K562 (cell line): ENCODE results near the gene POLA1. TPM values are rescaled to one million over a fixed set of nuclear protein-coding genes. Genes with fewer than 3 reads are reported as not detected.

ENCODE experiments used
- ATAC-seq: fragments of 200-7000 bp; cut with Tn5 transposase; 3 replicates; pipeline ENCODE4 v1.9.1; 2020; ENCODE audit warnings: moderate library complexity
- BruUV-seq: library from RNA; stranded (reverse); fragments of 400-500 nt; replicated peaks from 2 replicates; lab custom pipeline; 2021; lab: Mats Ljungman, UMichigan
- CTCF ChIA-PET: fragments of 300-600 bp; formaldehyde crosslinking; extraction: SDS; loops from one replicate; lab custom pipeline; 2021; ENCODE audit warnings: low intra/inter-chr PET ratio; lab: Yijun Ruan, JAX
- POLR2A ChIA-PET: fragments of 300-600, 350-650 bp; sonication (Branson Sonifier 250); formaldehyde crosslinking; extraction: SDS; loops from one replicate; lab custom pipeline; 2021; ENCODE audit warnings: antibody characterized with exemption, inconsistent platforms; lab: Yijun Ruan, JAX
- DNase-seq, 4 experiments: peaks; one replicate each; pipeline versions ENCODE4 v3.0.0 to v3.0.0-alpha.2; 2011 to 2018; ENCODE audit warnings: low spot score in 3 of 4, mixed read lengths in 3 of 4; ENCODE audit errors: extremely low read depth in 1 of 4
- FAIRE-seq: peaks from 2 replicates; lab custom pipeline; 2011; peaks lifted over from hg19 to GRCh38; lab: Jason Lieb, UNC
- H2AFZ ChIP-seq: 2 replicates; pipeline ENCODE4 v1.6.0; 2011; ENCODE audit warnings: low read depth, low read length, control low read depth, inconsistent platforms
- H3K27ac ChIP-seq: fragments of 200-600 bp; 3 replicates; pipeline ENCODE4 v1.8.0; 2011; ENCODE audit warnings: low read depth, mild to moderate bottlenecking, control low read depth, inconsistent platforms, low read length, moderate library complexity, mixed read lengths; ENCODE audit errors: extremely low read depth
- H3K27me3 ChIP-seq, 2 experiments: fragments of 300-600 bp in 1 of 2; 2 replicates in 1 of 2; 3 replicates in 1 of 2; pipeline versions ENCODE4 v1.6.0 to v1.8.0; 2011; ENCODE audit warnings: inconsistent platforms in 2 of 2, low read length in 2 of 2, mild to moderate bottlenecking in 1 of 2, mixed read lengths in 1 of 2, moderate library complexity in 1 of 2; ENCODE audit not compliant: control insufficient read depth in 2 of 2, insufficient read depth in 2 of 2
- H3K36me3 ChIP-seq: fragments of 300-600 bp; 3 replicates; pipeline ENCODE4 v1.8.0; 2011; ENCODE audit warnings: mild to moderate bottlenecking, low read length, inconsistent platforms; ENCODE audit not compliant: control insufficient read depth, insufficient read depth
- H3K4me1 ChIP-seq, 2 experiments: fragments of 200-600 bp in 1 of 2; replicated peaks in 1 of 2; 2 replicates in 1 of 2; 3 replicates in 1 of 2; pipeline versions ENCODE4 v1.5.1 to v1.8.0; 2011; ENCODE audit warnings: inconsistent platforms in 2 of 2, low read length in 2 of 2, mild to moderate bottlenecking in 1 of 2, mixed read lengths in 1 of 2, moderate library complexity in 1 of 2; ENCODE audit not compliant: control insufficient read depth in 2 of 2, insufficient read depth in 2 of 2
- H3K4me2 ChIP-seq: 2 replicates; pipeline ENCODE4 v1.6.1; 2011; ENCODE audit warnings: low read length, control low read depth, inconsistent platforms, mixed read lengths; ENCODE audit not compliant: insufficient read depth
- H3K4me3 ChIP-seq: fragments of 200-600 bp; sonication (generic), shearing (Covaris generic); 2 replicates; pipeline ENCODE4 v1.5.1; 2016; ENCODE audit warnings: control low read depth, inconsistent platforms
- H3K79me2 ChIP-seq: fragments of 200-600 bp; 3 replicates; pipeline ENCODE4 v1.8.0; 2011; ENCODE audit warnings: low read length, inconsistent platforms; ENCODE audit not compliant: control insufficient read depth, insufficient read depth
- H3K9ac ChIP-seq, 2 experiments: 2 replicates each; pipeline versions ENCODE4 v1.6.0 to v1.6.1; 2011; ENCODE audit warnings: low read depth in 2 of 2, low read length in 2 of 2, control low read depth in 1 of 2, inconsistent platforms in 1 of 2, mild to moderate bottlenecking in 1 of 2, mixed read lengths in 1 of 2; ENCODE audit not compliant: insufficient read depth in 1 of 2
- H3K9me1 ChIP-seq: one replicate; pipeline ENCODE4 v1.6.0; 2011; ENCODE audit warnings: inconsistent platforms, mild to moderate bottlenecking, low read length, moderate library complexity; ENCODE audit not compliant: control insufficient read depth, insufficient read depth
- H3K9me3 ChIP-seq: replicated peaks from 2 replicates; pipeline ENCODE4 v1.5.1; 2011; ENCODE audit warnings: low read depth, low read length, inconsistent platforms; ENCODE audit not compliant: control insufficient read depth, insufficient read depth
- H4K20me1 ChIP-seq: replicated peaks from 2 replicates; pipeline ENCODE4 v1.6.1; 2011; ENCODE audit warnings: low read length, inconsistent platforms, mixed read lengths; ENCODE audit not compliant: control insufficient read depth, insufficient read depth
- BRCA1 ChIP-seq, 2 experiments: fragments of 450-650 bp in 1 of 2; sonication (generic) in 1 of 2; formaldehyde crosslinking in 1 of 2; IDR thresholded peaks; 2 replicates each; pipeline versions ENCODE4 v1.5.0 to v1.6.1; 2017 to 2020; ENCODE audit warnings: mild to moderate bottlenecking in 1 of 2, missing genetic modification reagents in 1 of 2
- FIP1L1 ChIP-seq: fragments of 200-400 bp; formaldehyde crosslinking; IDR thresholded peaks from 2 replicates; pipeline ENCODE4 v1.6.1; 2018; ENCODE audit warnings: mild to moderate bottlenecking, low read depth, low read length; ENCODE audit not compliant: poor library complexity, severe bottlenecking
- GTF2F1 ChIP-seq: IDR thresholded peaks from 2 replicates; pipeline ENCODE4 v1.6.1; 2011; ENCODE audit warnings: low read depth, low read length, improper control_type of control experiment
- HDAC6 ChIP-seq: IDR thresholded peaks from 2 replicates; pipeline ENCODE4 v1.6.1; 2012; ENCODE audit warnings: low read depth, mild to moderate bottlenecking, control low read depth, inconsistent platforms, low read length, moderate library complexity
- MNT ChIP-seq, 2 experiments: fragments of 450-650 bp; conservative IDR thresholded peaks; 2 replicates each; pipeline ENCODE4 v1.6.1; 2017; ENCODE audit warnings: mild to moderate bottlenecking in 2 of 2, moderate library complexity in 2 of 2
- MTF1 ChIP-seq: fragments of 250-450 bp; sonication (Bioruptor Pico); IDR thresholded peaks from 2 replicates; pipeline ENCODE4 v1.9.0; 2021; ENCODE audit warnings: moderate library complexity, mild to moderate bottlenecking, inconsistent platforms, borderline replicate concordance
- NCOA2 ChIP-seq, 2 experiments: fragments of 450-650 bp; IDR thresholded peaks; 2 replicates each; pipeline ENCODE4 v1.6.1; 2018; ENCODE audit warnings: mild to moderate bottlenecking in 2 of 2, moderate library complexity in 1 of 2; ENCODE audit not compliant: partially characterized antibody in 2 of 2
- NR1H2 ChIP-seq: sonication (generic); formaldehyde crosslinking; IDR thresholded peaks from 2 replicates; pipeline ENCODE4 v1.4.0; 2020; ENCODE audit warnings: mild to moderate bottlenecking, missing genetic modification reagents
- NRF1 ChIP-seq, 2 experiments: fragments of 450-650 bp; IDR thresholded peaks in 1 of 2; conservative IDR thresholded peaks in 1 of 2; 2 replicates each; pipeline ENCODE4 v1.6.1; 2014; ENCODE audit warnings: mild to moderate bottlenecking in 2 of 2
- SMAD4 ChIP-seq: fragments of 250-450 bp; sonication (Bioruptor Pico); conservative IDR thresholded peaks from 2 replicates; pipeline ENCODE4 v1.8.0; 2021; ENCODE audit warnings: inconsistent platforms, mild to moderate bottlenecking, moderate library complexity
- SRF ChIP-seq, 2 experiments: fragments of 250-450, 450-650 bp in 1 of 2; sonication (Bioruptor Pico) in 1 of 2; sonication (generic) in 1 of 2; formaldehyde crosslinking; IDR thresholded peaks; 2 replicates each; pipeline versions ENCODE4 v1.5.0 to v1.5.1; 2020 to 2022; ENCODE audit warnings: mild to moderate bottlenecking in 1 of 2, missing genetic modification reagents in 1 of 2
- SRSF1 ChIP-seq: fragments of 200-400 bp; formaldehyde crosslinking; IDR thresholded peaks from 2 replicates; pipeline ENCODE4 v1.6.1; 2017; ENCODE audit warnings: mild to moderate bottlenecking, low read depth, low read length, moderate library complexity
- TFAM ChIP-seq: fragments of 250-450 bp; sonication (Bioruptor Pico); conservative IDR thresholded peaks from 2 replicates; pipeline ENCODE4 v1.5.0; 2021; ENCODE audit warnings: mild to moderate bottlenecking, moderate library complexity
- ZNF174 ChIP-seq: fragments of 250-450 bp; sonication (Bioruptor Pico); IDR thresholded peaks from 2 replicates; pipeline ENCODE4 v1.4.0; 2020; ENCODE audit warnings: mild to moderate bottlenecking
- ZNF764 ChIP-seq: fragments of 250-450 bp; sonication (Bioruptor Pico); IDR thresholded peaks from 2 replicates; pipeline ENCODE4 v1.4.0; 2020; ENCODE audit warnings: low read depth, mild to moderate bottlenecking, moderate library complexity
- in situ Hi-C: fragments of 300-500 bp; cut with MboI; formaldehyde crosslinking; loops from 4 replicates; pipeline ENCODE4 v1.15.0; 2018; ENCODE audit warnings: inconsistent platforms, mixed read lengths
- intact Hi-C: fragments of 100-400 bp; cut with micrococcal nuclease; formaldehyde crosslinking; loops from 2 replicates; pipeline ENCODE4 v1.14.2; 2022
- polyA plus RNA-seq, 8 experiments: library from polyadenylated mRNA; depleted of rRNA in 4 of 8; stranded (reverse) in 5 of 8; unstranded in 3 of 8; fragments of >200 nt; fragmentation: Nextera tagmentation in 2 of 8; fragmentation: Illumina TruSeq in 1 of 8; extraction: Ambion mirVana in 2 of 8; extraction: Trizol in 1 of 8; gene quantifications; 2 replicates each; pipeline versions ENCODE4 v1.2.1 to v1.2.3, GENCODE V29; 2011 to 2014; ENCODE audit warnings: inconsistent platforms in 1 of 8, missing spikeins in 1 of 8
- total RNA-seq, 7 experiments: library from RNA; depleted of rRNA in 6 of 7; stranded (reverse); fragments of >200 nt in 6 of 7; fragmentation: Illumina TruSeq in 2 of 7; extraction: Trizol in 2 of 7; gene quantifications; 2 replicates each; pipeline versions ENCODE4 v1.2.1 to v1.2.3, GENCODE V29; 2011 to 2021; ENCODE audit warnings: low replicate concordance in 1 of 7
- TF ChIP-seq, protein P1 (sequence below): sonication (generic); formaldehyde crosslinking; IDR thresholded peaks from 2 replicates; pipeline ENCODE4 v1.8.1; 2022; ENCODE audit warnings: missing genetic modification reagents
- TF ChIP-seq, protein P2 (sequence below): fragments of 450-650 bp; IDR thresholded peaks from 2 replicates; pipeline ENCODE4 v1.6.1; 2016; ENCODE audit warnings: missing biosample characterization, missing genetic modification characterization
- TF ChIP-seq, protein P3 (sequence below): fragments of 250-450 bp; sonication (Bioruptor Pico); IDR thresholded peaks from 2 replicates; pipeline ENCODE4 v1.5.0; 2020; ENCODE audit warnings: mild to moderate bottlenecking, borderline replicate concordance

Gene POLA1
- total and polyA plus RNA-seq, 9 of the 15 experiments (the other 6 are each of a cell fraction or from before 2014, with no cell fraction given) = 8.6 to 48.4 (median 27.4) TPM

DNA sequence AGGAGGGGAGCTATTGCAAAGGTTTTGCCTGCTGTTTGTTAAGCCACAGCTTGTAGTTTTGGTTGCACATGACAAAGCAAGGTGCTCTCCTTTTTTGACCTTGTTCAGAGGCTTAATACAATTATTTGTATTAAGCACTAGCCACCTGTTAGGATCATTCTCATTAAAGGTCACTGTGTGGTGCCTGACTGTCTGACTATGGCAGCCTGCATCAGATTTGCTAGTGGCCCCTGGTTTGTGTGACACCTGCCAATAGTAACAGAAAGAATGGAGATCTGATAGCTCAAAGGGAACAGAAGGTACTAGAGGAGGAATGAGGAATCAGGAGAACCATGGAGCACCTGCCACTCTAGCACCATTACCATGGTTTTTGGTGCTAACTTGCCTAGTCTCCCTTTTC lies 102.5 kb downstream of the POLA1 start:
- no peaks in the 10 kb centered on the region for H3K27me3 ChIP-seq
- no peaks in the 10 kb centered on the region for H3K9me3 ChIP-seq
- H3K4me2 ChIP-seq = no peak overlapping the region
- no peak for TF ChIP-seq TFAM (CRISPR knock-in tag)
- no peak for TF ChIP-seq NCOA2 (IDR thresholded peaks at IDR 0.05; ENCODE audit: partially characterized antibody in 2 of 2)
- TF ChIP-seq SRF (CRISPR knock-in tag; IDR thresholded peaks at IDR 0.05) = no peak
- no peak for TF ChIP-seq NRF1 (conservative IDR thresholded peaks at IDR 0.05 in 1 of 2, IDR thresholded peaks at IDR 0.05 in 1 of 2)
- no peak for TF ChIP-seq GTF2F1
- TF ChIP-seq, protein P1, sequence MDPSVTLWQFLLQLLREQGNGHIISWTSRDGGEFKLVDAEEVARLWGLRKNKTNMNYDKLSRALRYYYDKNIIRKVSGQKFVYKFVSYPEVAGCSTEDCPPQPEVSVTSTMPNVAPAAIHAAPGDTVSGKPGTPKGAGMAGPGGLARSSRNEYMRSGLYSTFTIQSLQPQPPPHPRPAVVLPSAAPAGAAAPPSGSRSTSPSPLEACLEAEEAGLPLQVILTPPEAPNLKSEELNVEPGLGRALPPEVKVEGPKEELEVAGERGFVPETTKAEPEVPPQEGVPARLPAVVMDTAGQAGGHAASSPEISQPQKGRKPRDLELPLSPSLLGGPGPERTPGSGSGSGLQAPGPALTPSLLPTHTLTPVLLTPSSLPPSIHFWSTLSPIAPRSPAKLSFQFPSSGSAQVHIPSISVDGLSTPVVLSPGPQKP = no peak
- TF ChIP-seq FIP1L1 = no peak
- no peak for TF ChIP-seq BRCA1 (IDR thresholded peaks at IDR 0.05)
- no peak for TF ChIP-seq BRCA1 (CRISPR knock-in tag; IDR thresholded peaks at IDR 0.05)
- no peak for TF ChIP-seq ZNF174 (CRISPR knock-in tag)
- TF ChIP-seq HDAC6 = no peak
- no peak for TF ChIP-seq SMAD4
- no peak for TF ChIP-seq ZNF764 (CRISPR knock-in tag)
- TF ChIP-seq NR1H2 (CRISPR knock-in tag) = no peak
- TF ChIP-seq, protein P2, sequence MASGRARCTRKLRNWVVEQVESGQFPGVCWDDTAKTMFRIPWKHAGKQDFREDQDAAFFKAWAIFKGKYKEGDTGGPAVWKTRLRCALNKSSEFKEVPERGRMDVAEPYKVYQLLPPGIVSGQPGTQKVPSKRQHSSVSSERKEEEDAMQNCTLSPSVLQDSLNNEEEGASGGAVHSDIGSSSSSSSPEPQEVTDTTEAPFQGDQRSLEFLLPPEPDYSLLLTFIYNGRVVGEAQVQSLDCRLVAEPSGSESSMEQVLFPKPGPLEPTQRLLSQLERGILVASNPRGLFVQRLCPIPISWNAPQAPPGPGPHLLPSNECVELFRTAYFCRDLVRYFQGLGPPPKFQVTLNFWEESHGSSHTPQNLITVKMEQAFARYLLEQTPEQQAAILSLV (tag) = no peak
- no peak for TF ChIP-seq SRSF1
- TF ChIP-seq MNT (conservative IDR thresholded peaks at IDR 0.05) = no peak
- no peak for TF ChIP-seq MTF1 (CRISPR knock-in tag)
- TF ChIP-seq, protein P3, sequence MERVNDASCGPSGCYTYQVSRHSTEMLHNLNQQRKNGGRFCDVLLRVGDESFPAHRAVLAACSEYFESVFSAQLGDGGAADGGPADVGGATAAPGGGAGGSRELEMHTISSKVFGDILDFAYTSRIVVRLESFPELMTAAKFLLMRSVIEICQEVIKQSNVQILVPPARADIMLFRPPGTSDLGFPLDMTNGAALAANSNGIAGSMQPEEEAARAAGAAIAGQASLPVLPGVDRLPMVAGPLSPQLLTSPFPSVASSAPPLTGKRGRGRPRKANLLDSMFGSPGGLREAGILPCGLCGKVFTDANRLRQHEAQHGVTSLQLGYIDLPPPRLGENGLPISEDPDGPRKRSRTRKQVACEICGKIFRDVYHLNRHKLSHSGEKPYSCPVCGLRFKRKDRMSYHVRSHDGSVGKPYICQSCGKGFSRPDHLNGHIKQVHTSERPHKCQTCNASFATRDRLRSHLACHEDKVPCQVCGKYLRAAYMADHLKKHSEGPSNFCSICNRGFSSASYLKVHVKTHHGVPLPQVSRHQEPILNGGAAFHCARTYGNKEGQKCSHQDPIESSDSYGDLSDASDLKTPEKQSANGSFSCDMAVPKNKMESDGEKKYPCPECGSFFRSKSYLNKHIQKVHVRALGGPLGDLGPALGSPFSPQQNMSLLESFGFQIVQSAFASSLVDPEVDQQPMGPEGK = no peak
- no peaks in the 10 kb centered on the region for H3K9me1 ChIP-seq
- no peak overlapping the region for H3K4me3 ChIP-seq
- ChIA-PET POLR2A (no interaction called here), CTCF (no interaction called here)
- no peak overlapping the region for H3K27ac ChIP-seq
- no peaks in the 10 kb centered on the region for H4K20me1 ChIP-seq
- no peak for ATAC-seq
- H3K36me3 ChIP-seq = peaks cover 33% of the 10 kb centered on the region; the same call in 2 of the 3 replicates
- intact Hi-C loops = no loop called here
- no peak overlapping the region for H3K9ac ChIP-seq
- no peaks in the 10 kb centered on the region for H3K4me1 ChIP-seq
- in situ Hi-C loops = no loop called here
- no peak overlapping the region for H2AFZ ChIP-seq
- FAIRE-seq = no peak
- DNase-seq = no peak
- H3K79me2 ChIP-seq = no peaks in the 10 kb centered on the region
- no TSS peak for BruUV-seq
